Osteocyte (in vitro differentiated cells): ENCODE results near the gene SSR3. TPM values are rescaled to one million over a fixed set of nuclear protein-coding genes. Genes with fewer than 3 reads are reported as not detected.

Experiments used
- DNase-seq: peaks from one replicate; pipeline ENCODE4 v3.0.0; 2021; ENCODE audit warnings: mixed read lengths; ENCODE audit not compliant: unreplicated experiment; ENCODE audit errors: extremely low spot score
- H3K27ac Mint-ChIP-seq: one replicate; pipeline ENCODE4 v1.8.0; 2021; ENCODE audit warnings: mild to moderate bottlenecking, mixed read lengths; ENCODE audit not compliant: unreplicated experiment
- H3K27me3 Mint-ChIP-seq: one replicate; pipeline ENCODE4 v1.8.0; 2021; ENCODE audit warnings: mixed read lengths; ENCODE audit not compliant: unreplicated experiment
- H3K36me3 Mint-ChIP-seq: one replicate; pipeline ENCODE4 v1.8.0; 2021; ENCODE audit warnings: mixed read lengths; ENCODE audit not compliant: unreplicated experiment
- H3K4me1 Mint-ChIP-seq: one replicate; pipeline ENCODE4 v1.8.0; 2021; ENCODE audit warnings: mixed read lengths; ENCODE audit not compliant: unreplicated experiment
- H3K4me3 Mint-ChIP-seq: one replicate; pipeline ENCODE4 v1.8.0; 2021; ENCODE audit warnings: mild to moderate bottlenecking, moderate library complexity, mixed read lengths; ENCODE audit not compliant: unreplicated experiment
- H3K9me3 Mint-ChIP-seq: one replicate; pipeline ENCODE4 v1.8.0; 2021; ENCODE audit warnings: mixed read lengths; ENCODE audit not compliant: unreplicated experiment
- CTCF ChIP-seq: fragments of 200-600 bp; sonication (generic); IDR thresholded peaks from 2 replicates; pipeline ENCODE4 v1.5.0; 2021; ENCODE audit warnings: antibody characterized with exemption, mild to moderate bottlenecking, moderate library complexity
- total RNA-seq: library from RNA; stranded (reverse); gene quantifications from 2 replicates; pipeline ENCODE4 v1.2.1, GENCODE V29; 2021

The SSR3 gene
- total RNA-seq, 1 donor from 2014 or later = 208 TPM

GRCh38 chr3:156601497-156601896, 46.6 kb upstream of the SSR3 start:
- no peak overlapping the region for H3K27ac Mint-ChIP-seq
- DNase-seq = no peak
- H3K4me1 Mint-ChIP-seq = peaks cover 24% of the 10 kb centered on the region
- no peaks in the 10 kb centered on the region for H3K27me3 Mint-ChIP-seq
- no peaks in the 10 kb centered on the region for H3K36me3 Mint-ChIP-seq
- no peaks in the 10 kb centered on the region for H3K9me3 Mint-ChIP-seq
- H3K4me3 Mint-ChIP-seq = no peak overlapping the region
- no peak for TF ChIP-seq CTCF

GRCh38 chr3:156600834-156601233, 45.9 kb upstream of the SSR3 start:
- Mint-ChIP-seq H3K27me3 (no peaks in the 10 kb centered on the region), H3K9me3 (no peaks in the 10 kb centered on the region), H3K36me3 (no peaks in the 10 kb centered on the region), H3K4me3 (no peak overlapping the region), H3K27ac (no peak overlapping the region), H3K4me1 (peaks cover 17% of the 10 kb centered on the region)
- DNase-seq = no peak
- no peak for TF ChIP-seq CTCF

- H3K4me1 Mint-ChIP-seq = peaks cover 15% of the 10 kb centered on the region
- TF ChIP-seq CTCF = no peak
- no peak overlapping the region for H3K27ac Mint-ChIP-seq
- no peaks in the 10 kb centered on the region for H3K36me3 Mint-ChIP-seq
- H3K4me3 Mint-ChIP-seq = no peak overlapping the region
- no peak for DNase-seq
- no peaks in the 10 kb centered on the region for H3K9me3 Mint-ChIP-seq
- H3K27me3 Mint-ChIP-seq = no peaks in the 10 kb centered on the region
Observed at GRCh38 chr3:156599089-156599874, 44.4 kb upstream of the SSR3 start.

- no peaks in the 10 kb centered on the region for H3K36me3 Mint-ChIP-seq
- no peak overlapping the region for H3K4me3 Mint-ChIP-seq
- no peak overlapping the region for H3K27ac Mint-ChIP-seq
- no peaks in the 10 kb centered on the region for H3K27me3 Mint-ChIP-seq
- no peak for TF ChIP-seq CTCF
- H3K4me1 Mint-ChIP-seq = peaks cover 19% of the 10 kb centered on the region
- DNase-seq = no peak
- H3K9me3 Mint-ChIP-seq = no peaks in the 10 kb centered on the region
Observed at GRCh38 chr3:156598413-156598812, 43.5 kb upstream of the SSR3 start.

GRCh38 chr3:156594219-156594683, 39.3 kb upstream of the SSR3 start:
- H3K36me3 Mint-ChIP-seq = no peaks in the 10 kb centered on the region
- no peak overlapping the region for H3K27ac Mint-ChIP-seq
- TF ChIP-seq CTCF = no peak
- H3K4me3 Mint-ChIP-seq = no peak overlapping the region
- no peaks in the 10 kb centered on the region for H3K9me3 Mint-ChIP-seq
- DNase-seq = no peak
- H3K4me1 Mint-ChIP-seq = peaks cover 9% of the 10 kb centered on the region
- H3K27me3 Mint-ChIP-seq = no peaks in the 10 kb centered on the region
